Stimulated activated CD4-positive, alpha-beta T cell treated with anti-CD3 and anti-CD28 coated beads, Interleukin-2, amount 100 ng/mL, for 24 hours (primary cell): Measurements from ENCODE around the gene LGR5.
"Not testable (repeated sequence)": the region's sequence is repeated elsewhere in the genome, so short reads cannot be mapped to it uniquely, and the experiment has no call there.

ENCODE experiments used
- DNase-seq, 2 donors: peaks; one replicate each; pipeline ENCODE4 v3.0.0-alpha.2; 2020

Gene LGR5

GRCh38 chr12:71477609-71478008 is 38.0 kb downstream of the LGR5 start:
- no peak for DNase-seq

DNA sequence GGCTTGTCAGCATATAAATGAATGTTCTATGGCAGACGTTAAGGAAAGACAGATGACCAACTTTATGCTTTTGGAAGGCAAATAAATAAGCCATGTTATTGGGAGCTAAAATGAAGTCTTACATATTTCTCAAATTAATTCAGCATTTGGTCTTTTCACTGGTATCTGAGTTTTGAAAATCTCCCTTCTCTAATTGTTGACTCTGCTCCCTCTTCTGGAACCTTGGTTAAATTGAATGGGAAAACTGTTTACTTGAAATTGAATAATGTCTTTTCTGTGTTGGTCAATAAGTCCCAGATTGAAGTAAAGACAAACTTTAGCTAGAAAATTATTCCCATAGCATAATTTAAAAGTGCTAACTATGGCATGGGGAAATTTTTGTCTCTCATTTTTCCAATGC is 38.7 kb downstream of the LGR5 start:
- DNase-seq = no peak

- DNase-seq = no peak
Observed at GRCh38 chr12:71484272-71484905, 44.8 kb downstream of the LGR5 start.

GRCh38 chr12:71490844-71491243 is 51.2 kb downstream of the LGR5 start:
- DNase-seq = not testable (repeated sequence)

DNA sequence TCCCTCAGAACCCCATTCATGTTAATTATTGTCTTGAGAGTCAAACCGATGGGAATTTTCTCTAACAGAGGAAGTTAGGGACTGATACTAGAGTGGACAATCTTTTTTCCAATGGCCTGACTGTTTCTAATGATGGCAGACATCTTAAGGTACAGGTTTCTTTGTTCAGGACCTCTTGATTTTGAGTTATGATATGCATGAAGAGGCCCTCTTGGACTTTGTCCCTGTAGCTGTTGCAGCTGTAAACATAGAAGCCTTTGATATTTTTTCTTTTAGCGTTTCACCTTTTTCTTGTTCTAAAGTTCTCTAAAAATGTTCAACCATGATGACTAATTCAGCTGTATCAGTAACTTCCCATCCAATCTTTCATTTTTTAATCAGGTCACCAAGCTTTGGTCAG is 53.0 kb downstream of the LGR5 start:
- DNase-seq = no peak

- DNase-seq = no peak
Observed at GRCh38 chr12:71499834-71500233, 60.2 kb downstream of the LGR5 start.

DNA sequence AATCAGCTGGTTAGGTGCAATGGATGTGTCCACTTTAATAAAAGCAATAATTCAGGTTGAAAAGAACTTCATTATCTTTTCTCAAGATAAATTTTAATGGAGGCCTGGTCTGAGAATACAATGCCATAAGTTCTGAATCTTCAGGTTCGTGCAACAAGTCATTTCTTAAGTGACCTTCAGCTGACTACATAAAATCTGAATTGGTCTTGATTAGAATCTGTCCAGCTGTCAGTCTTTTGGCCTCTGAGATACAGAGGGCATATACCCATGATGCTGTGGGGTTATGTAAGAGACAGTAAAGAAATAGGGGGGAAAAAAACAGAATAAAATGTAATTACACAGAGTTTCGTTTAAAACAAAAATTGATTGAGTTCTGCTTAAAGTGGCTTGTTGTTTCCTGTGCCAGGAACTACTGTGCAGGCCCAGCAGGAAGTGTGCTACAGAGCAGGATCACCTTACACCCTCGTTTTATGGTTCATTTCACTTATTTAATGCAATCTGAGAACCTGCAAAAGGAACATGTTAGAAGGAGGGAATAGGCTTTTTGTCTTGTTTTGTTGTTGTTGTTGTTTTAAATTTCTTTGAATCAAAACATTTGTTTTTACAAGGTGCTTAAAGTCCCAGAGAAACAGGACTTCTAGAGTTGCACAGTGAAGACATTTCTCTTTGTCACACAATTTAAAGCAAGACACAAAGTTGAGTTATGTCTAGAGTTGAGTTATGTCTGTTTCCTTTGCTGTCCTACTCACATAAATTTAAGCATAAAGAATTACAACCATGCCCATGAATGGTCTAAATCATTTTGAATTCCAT is 64.2 kb downstream of the LGR5 start:
- DNase-seq = no peak

GRCh38 chr12:71504476-71504875 is 64.9 kb downstream of the LGR5 start:
- DNase-seq = no peak

GRCh38 chr12:71509705-71510104 is 70.1 kb downstream of the LGR5 start:
- DNase-seq = no peak

DNA sequence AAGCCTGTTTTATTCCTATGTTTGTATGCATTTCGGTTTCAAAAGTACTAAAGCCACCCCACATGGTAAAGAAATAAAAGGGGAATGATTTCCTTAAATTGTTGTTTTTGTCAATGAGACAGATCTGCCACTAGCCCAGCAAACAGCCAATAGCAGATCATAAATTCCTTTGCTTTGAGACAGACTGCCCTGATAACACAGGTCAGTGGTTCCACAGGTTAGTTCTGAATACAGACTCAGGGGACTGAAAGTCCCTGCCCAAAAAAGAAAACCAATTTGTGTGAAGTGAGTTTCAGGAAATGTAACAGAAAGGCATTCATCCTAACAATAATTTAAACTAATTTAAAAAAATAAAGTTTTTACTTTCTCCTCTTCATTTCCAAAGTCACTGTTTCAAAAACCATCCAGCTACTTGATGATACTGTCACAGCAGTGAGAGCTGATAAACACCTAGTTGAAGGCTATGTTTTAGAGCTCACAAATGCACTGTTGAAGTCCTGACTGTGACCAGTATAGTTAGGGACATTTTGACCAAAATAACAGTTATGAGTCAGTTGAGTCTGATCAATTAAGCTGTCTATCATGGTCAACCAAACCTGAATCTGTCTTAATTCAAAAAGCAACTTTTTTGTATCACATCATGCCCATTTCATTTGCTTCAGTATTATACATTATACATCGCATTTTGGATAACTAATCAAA is 77.7 kb downstream of the LGR5 start:
- DNase-seq = no peak

DNA sequence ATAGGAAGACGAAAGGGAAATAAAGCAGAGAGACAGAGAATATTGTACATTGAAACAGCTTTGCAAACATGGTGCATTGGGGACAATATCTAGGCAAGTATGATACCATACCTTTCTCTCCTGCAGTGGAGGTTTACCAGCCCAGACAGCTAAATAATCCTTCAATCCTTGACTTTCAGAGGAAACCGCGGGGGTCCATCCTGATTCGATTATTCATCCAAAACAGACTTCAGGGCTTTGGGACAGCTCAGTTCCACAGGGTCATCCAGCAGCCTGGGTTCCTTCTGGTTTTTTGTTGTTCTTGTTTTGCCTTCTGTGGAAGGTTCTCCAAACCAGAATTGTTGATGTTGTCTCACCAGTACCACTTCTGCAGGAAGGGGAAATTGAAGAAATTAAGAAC is 81.5 kb downstream of the LGR5 start:
- DNase-seq = no peak

DNA sequence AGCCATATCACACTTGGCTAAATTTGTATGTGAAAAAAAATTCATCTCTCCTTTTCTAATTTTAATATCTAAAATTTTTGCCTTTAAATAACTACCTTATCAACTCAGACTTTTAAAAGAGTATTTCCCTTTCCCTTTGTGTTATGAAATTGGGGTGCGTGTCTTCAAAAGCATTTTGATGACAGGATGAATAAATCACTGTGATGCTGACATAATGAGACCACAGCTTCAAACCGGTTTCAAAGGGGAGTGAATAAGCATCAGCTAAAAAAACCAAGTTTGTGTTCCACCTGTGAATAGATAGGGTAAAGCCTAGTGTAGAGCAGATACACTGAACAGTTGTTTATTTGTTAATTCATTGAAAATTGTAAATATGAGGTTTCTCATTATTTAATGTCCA is 85.0 kb downstream of the LGR5 start:
- DNase-seq = no peak

DNA sequence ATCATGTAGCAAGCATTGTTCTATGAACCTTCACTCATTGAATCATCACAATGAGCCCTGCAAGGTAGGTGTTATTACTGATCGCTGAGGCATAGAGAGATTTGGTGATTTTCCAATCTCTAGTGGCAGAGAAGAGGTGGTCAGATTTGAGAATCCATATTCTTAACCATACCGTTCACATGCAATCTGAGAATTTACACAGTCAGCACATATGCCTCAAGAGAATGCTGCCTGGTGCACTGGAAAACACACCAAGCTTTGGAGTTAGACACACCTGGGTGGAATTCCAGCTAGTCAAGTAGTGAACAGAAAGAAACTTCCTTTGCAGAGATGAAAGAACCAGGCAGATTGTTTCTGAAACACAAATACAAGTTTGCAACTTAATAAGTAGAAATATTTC is 94.1 kb downstream of the LGR5 start:
- no peak for DNase-seq

- no peak for DNase-seq
Observed at GRCh38 chr12:71536279-71536938, 96.8 kb downstream of the LGR5 start.

DNA sequence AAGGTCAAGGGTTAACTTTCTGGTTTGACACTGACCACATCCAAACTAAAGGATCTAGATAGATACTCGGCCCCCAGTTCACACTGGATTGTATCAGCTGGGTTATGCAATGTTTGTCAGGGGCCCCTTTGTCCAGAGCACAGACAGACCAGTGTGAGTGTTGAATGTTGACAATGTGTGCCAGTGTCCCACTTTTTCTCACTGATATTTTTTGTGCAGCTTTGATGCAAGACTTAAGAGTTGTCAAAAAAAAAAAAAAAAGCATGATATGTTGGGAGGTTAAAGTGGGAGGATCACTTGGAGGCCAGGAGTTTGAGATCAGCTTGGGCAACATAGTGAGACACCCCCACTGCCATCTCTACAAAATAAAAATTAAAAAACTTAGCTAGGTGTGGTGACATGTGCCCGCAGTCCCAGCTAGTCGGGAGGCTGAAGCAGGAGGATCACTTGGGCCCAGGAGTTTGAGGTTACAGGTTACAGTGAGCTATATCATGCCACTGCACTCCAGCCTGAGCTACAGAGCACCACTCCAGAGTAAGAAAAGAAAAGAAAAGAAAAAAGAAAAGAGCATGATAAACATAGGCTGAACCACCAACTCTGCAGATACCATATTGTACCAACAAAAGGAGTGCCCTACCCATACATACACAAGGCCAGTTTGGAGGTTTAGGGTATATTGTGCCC is 97.5 kb downstream of the LGR5 start:
- no peak for DNase-seq

- DNase-seq = no peak
Observed at GRCh38 chr12:71538807-71539206, 99.2 kb downstream of the LGR5 start.

- DNase-seq = no peak
Observed at GRCh38 chr12:71541583-71541982, 102.0 kb downstream of the LGR5 start.

DNA sequence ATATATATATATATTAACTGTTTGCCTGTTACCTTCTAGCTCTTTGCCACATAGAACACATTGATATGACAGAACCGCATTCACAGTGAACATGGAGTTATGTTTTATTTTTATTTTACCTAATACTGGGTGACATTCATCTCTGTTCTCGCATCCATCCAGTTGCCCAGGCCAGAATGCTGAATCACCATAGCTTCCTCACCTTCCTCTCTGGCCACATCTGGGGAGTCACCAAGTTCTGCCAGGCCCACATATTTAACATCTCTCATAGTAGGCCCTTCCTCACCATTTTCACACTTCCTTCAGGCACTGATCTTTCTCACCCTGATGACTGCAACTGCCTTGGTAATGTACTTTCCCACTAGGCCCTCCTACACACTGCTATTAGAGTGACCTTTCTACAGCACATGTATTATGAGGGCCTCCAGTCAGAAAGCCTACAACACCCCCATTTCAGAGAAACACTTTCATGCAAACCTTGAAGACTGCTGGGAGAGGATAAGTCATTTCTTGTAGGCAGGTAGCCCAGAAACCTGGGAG is 106.8 kb downstream of the LGR5 start:
- DNase-seq = no peak

- no peak for DNase-seq
Observed at GRCh38 chr12:71548893-71549292, 109.3 kb downstream of the LGR5 start.

DNA sequence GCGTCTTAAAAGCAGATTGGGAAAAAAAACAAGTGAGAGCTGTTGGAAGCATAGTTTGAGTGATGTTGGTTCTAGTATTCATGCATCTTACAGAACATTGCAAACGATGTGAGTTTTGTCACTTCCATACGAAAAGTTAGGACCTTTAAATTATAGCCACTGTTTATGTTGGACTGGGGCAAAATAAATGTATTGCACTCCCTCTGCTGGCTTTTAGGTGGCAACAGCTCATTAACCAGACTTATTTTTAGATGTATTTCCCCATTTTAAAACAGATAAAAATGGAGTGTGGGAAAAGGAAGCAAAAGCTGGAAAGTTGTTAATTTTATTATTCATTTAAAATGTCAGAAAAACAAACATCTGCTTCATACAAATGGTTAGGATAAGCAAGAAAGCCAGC is 111.9 kb downstream of the LGR5 start:
- no peak for DNase-seq

DNA sequence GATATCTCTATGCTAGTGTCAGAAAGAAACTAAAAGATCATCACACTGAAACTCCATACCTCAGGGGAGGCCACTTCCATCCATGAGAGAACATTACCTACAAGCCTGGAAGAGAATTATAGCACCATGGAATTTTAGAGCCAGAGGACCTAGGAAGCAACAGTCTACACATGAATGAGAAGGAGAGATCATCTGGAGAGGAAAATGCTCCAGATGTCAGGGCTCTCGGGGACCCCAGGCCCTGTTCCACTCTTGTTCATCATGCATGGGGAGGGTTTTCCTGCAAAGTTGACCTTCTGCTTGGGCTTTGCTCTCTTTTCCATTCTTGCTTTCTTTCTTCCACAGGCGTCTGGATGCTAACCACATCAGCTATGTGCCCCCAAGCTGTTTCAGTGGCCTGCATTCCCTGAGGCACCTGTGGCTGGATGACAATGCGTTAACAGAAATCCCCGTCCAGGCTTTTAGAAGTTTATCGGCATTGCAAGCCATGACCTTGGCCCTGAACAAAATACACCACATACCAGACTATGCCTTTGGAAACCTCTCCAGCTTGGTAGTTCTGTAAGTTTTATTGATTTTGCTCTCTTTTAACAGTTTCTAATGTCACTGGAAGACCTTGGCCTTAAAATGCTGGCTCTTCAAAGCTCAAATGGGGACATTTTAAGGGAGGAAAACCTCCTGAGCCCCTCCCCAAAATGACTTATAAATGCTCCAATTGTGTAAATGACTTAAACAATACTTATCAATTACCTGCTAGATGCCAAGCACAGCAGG is 113.3 kb downstream of the LGR5 start:
- no peak for DNase-seq

DNA sequence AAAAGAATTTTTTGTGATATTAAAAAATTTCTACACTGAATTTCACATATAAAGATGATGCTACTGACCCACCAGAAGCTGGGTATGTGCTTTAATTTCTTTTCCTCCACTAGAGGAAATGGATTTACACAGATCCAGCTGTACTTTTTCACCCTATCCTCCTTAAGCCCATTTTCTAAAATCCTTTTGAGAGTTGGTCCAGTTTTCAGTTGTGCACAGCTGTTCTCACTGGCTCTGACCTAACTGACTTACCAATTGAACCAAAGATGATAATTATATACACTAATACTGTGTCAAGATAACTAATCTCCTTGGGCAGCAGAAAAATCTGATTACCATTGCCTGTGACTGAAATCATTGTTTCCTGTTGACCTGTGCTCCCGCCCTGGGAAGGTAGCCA is 115.6 kb downstream of the LGR5 start:
- no peak for DNase-seq
